HG02840 (cell line): Measurements from ENCODE around the gene MYO1A.
"Not testable (repeated sequence)": the region's sequence is repeated elsewhere in the genome, so short reads cannot be mapped to it uniquely, and the experiment has no call there.

ENCODE experiments used
- ATAC-seq: cut with Tn5 transposase; IDR thresholded peaks from one replicate; pipeline ENCODE4 v1.9.1; 2021; ENCODE audit warnings: mild to moderate bottlenecking, moderate library complexity, moderate number of reproducible peaks; ENCODE audit not compliant: unreplicated experiment, low FRiP score

MYO1A gene

DNA sequence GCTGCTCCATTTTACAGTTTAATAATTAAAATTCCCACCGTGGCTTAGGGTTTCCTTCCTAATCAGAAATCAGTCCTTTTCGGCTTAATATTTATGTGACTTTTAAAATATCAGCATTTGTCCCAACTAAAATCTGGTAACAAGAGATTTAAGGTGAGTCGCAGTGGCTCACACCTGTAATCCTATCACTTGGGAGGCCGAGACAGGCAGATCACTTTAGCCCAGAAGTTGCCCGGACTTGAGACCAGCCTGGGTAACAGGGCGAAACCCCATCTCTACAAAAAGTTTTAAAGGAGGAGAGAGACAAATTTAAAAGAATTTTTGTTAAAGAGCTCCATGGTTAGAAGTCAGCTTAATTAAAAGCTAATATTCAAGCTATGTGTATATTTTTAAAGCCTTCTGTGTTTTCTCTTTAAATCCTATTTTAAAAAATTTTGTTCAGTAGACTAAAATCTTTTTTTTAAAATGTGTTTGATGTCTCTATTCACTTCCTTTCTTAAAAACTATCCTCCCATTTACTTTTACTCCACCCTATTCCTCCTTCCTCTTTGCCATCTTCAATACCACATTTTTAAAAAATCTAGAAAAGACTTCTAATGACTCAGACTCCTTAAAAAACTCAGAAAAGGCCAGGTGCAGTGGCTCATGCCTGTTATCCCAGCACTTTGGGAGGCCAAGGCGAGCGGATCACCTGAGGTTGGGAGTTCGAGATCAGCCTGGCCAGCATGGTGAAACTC, 29.8 kb downstream of the MYO1A start:
- ATAC-seq, result no peak

- no peak for ATAC-seq
Measured at GRCh38 chr12:57018906-57019305, 31.0 kb downstream of the MYO1A start.

DNA sequence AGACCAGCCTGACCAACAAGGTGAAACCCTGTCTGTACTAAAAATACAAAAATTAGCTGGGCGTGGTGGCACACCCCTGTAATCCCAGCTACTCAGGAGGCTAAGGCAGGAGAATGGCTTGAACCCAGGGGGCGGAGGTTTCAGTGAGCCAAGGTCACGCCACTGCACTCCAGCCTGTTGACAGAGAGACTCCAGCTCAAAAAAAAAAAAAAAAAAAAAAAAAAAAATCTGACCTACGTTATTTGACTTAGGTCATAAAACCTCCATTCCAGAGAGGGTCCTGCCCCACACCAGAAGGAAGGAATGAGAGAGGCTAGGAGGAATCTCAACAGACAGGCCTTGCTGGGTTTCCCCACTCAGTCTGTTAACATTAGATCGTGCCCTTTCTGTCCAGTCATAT, 31.6 kb downstream of the MYO1A start:
- ATAC-seq, result not testable (repeated sequence)

GRCh38 chr12:57016348-57016747, 33.6 kb downstream of the MYO1A start, which contains the start of gene TAC3:
TAC3 (minus strand) TSS chr12:57016529; CDS start chr12:57015797, 732 bp downstream.
- ATAC-seq, result no peak

DNA sequence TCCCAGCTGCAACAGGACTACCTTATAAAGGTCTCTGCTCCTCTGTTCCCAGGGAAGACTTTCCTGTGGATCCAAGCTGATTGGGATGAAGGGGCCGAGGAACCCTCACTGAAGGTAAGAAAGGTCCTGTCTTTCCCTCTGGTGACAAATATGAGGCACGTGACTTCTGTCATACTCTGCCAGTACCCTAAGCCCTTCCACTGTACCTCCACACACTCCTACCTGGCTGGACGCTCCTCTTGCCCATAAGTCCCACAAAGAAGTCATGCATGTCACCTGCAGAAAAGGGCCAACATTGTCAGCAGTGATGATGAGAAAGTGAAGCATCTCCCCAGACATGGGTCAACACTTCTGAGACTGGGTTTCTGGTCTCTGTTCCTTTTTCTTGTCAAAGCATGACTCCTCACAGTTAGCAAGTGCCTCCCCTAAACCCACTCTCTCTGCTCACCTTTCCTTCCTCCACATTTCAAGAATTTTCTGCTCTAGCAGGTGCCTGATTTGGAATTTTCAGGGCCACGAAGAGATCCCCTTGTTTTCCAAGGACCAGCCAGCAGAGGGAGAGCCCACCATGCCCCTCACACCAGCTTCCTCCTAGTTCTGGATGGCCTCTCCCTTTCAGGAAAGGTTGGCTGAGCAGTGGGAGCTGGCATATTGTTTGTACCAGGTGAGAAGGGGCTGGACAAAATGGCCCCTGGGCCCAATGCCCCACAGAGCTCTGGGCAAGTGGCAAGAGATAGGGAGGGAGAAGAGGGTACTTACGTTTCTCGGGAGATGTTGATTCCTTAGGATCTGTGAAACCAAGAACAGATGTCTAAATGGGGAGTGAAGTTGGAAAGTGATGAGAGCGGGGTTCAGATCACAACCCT, 37.1 kb downstream of the MYO1A start:
- no peak for ATAC-seq

GRCh38 chr12:57011438-57012424, 38.2 kb downstream of the MYO1A start:
- ATAC-seq, result no peak

GRCh38 chr12:57010627-57011247, 39.2 kb downstream of the MYO1A start:
- ATAC-seq, result no peak

DNA sequence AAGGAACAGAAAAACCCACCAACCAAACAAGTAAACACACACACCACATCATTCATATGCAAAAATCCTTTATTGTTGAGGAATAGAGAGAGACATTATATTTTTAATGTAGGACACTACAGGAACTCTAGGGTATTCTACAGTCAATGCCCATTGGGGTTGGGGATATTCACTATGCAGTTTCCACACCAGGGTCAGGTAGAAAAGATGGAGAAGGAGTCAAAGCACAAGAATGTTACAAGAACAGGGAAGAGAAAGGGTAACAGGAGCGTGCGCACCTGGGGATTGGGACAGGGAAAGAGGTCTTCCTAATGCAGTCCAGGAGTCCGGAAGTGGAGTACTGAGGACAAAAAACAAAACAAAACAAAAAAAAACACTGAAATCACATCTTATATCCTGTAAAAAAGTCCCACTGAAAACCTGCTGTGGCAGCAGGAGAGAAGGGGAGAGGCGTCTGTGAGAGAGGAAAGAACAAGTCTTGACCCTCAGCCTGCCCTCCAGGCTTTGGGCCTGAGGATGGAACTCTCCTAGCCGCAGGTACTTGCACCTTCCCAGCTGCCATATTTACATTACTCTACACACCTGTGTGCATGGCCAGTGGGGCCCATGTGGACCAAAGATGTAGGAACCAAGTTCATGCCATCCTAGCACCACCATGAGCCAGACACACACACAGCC, 39.8 kb downstream of the MYO1A start:
- ATAC-seq, result no peak

DNA sequence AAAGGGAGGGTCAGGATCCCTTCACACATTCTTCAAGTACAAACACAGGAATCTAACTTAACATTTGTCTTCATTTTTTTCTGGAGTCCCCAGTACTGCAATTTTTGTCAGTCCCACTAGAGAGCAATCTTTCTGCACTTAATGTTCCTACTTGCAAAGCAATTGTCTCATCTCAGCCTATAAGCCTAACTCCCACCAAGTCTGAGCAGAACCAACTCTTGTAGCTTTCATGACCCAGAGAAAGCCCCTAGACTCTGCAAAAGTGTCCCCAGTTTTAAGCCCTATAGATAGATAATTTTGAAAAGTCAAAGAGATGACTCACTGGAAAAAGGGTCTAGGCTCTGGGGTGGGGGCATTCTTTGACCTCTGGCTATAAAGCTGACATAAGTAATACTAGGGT, 41.8 kb downstream of the MYO1A start:
- no peak for ATAC-seq

GRCh38 chr12:57006809-57007475, 43.0 kb downstream of the MYO1A start:
- ATAC-seq, result no peak

- peak; percentile 64 for ATAC-seq
Measured at GRCh38 chr12:57005980-57006808, 43.7 kb downstream of the MYO1A start, which contains the start of gene ZBTB39. ZBTB39 (minus strand) TSS chr12:57006546; CDS start chr12:57004917, 1,629 bp downstream.

DNA sequence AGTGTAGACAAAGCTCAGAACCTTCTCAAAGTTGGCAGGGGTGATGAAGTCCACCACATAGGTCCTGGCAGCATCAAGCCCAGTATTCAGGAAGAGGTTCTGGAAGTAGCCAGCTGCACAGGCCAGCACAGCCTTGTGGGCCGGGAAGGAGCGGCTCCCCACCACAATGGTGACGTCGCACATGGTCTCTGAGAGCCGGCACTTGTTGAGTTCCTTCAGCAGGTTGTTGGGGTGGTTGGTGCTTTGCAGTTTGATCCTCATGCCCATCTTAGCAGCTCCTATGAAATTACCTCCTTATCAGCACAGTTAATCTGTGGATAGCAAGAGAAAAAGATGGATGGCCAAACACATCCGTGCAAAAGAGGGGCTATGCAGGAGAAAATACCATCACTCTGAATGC, 45.3 kb downstream of the MYO1A start:
- ATAC-seq, result no peak

- no peak for ATAC-seq
Measured at GRCh38 chr12:57003395-57003794, 46.5 kb downstream of the MYO1A start.

- no peak for ATAC-seq
Measured at GRCh38 chr12:57001448-57001906, 48.5 kb downstream of the MYO1A start.

GRCh38 chr12:57000393-57000792, 49.5 kb downstream of the MYO1A start:
- ATAC-seq, result no peak

DNA sequence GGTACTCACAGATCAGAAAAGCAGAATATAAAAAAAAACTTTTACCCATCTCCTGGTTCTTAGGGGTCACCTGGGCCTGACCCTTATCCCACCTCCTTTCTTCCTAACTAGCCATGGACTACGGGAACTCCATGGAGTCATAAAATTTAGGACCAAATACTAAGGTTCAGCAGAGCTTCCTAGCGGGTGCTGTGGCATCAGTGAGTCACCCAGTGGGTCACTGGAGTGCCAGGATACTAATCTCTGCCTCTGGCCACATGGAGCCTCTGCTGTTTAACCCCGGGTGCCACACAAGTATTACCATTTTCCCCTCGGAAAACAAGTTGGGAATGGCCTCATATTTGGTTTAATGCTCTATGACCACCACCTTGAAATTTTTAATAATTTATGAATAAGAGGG, 50.5 kb downstream of the MYO1A start:
- no peak for ATAC-seq

- peak; percentile 62 for ATAC-seq
Measured at GRCh38 chr12:56998981-56999380, 50.9 kb downstream of the MYO1A start.

DNA sequence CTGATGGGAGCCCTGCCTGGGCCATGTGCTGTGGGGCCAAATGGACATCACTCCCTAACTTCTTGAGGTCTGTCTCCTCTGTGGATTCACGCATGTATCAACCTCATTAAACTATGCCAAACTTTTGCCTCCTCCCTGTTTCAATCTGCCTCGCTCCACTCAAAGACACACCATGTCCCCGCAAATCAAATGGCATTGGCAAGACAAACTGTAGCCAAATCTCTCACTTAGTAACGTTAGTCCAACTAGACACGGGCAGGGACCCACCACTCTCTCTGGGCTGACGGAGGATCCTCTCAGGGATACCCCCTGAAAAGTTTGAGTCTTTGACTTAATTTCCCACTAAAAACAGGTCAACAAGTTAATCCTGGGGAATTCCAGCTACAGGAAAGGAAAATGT, 51.6 kb downstream of the MYO1A start:
- no peak for ATAC-seq
